Stomach (tissue), 4 donors: ENCODE data around the gene KIRREL3.

Source experiments
- CTCF ChIP-seq, 7 experiments: fragments of 450-650 bp in 4 of 7; fragments of 200-600 bp in 3 of 7; sonication (generic) in 3 of 7; IDR thresholded peaks; one replicate each; pipeline ENCODE4 v1.5.1; 2016 to 2019; ENCODE audit warnings: antibody characterized with exemption in 7 of 7, control low read depth in 2 of 7, mild to moderate bottlenecking in 1 of 7
- EP300 ChIP-seq: sonication (generic); formaldehyde crosslinking; IDR thresholded peaks from one replicate; pipeline ENCODE4 v1.6.1; 2017; ENCODE audit warnings: antibody characterized with exemption
- POLR2A ChIP-seq, 4 donors: fragments of 450-650 bp; IDR thresholded peaks; one replicate each; pipeline ENCODE4 v1.6.1; 2016; ENCODE audit warnings: antibody characterized with exemption in 4 of 4, control low read depth in 2 of 4, mild to moderate bottlenecking in 1 of 4, moderate library complexity in 1 of 4

GRCh38 chr11:126452241-126453101 lies 548.1 kb downstream of the KIRREL3 start:
- no peak for TF ChIP-seq CTCF (IDR thresholded peaks at IDR 0.05)
- TF ChIP-seq EP300: no peak
- TF ChIP-seq POLR2A (IDR thresholded peaks at IDR 0.05): no peak
